Endothelial cell of umbilical vein (primary cell): ENCODE data around the gene LMTK2. TPM values are rescaled to one million over a fixed set of nuclear protein-coding genes. Genes with fewer than 3 reads are reported as not detected.

Experiments used
- BruUV-seq: library from RNA; stranded (reverse); fragments of 400-500 nt; replicated peaks from 2 replicates; lab custom pipeline; 2021; lab: Mats Ljungman, UMichigan
- CTCF ChIA-PET: fragments of 300-600, 350-600 bp; sonication (Branson Sonifier 250); formaldehyde crosslinking; loops from one replicate; lab custom pipeline; 2021; ENCODE audit warnings: antibody characterized with exemption, inconsistent platforms; lab: Charles Lee
- POLR2A ChIA-PET: fragments of 300-600, 350-600 bp; sonication (Branson Sonifier 250); formaldehyde crosslinking; loops from one replicate; lab custom pipeline; 2021; ENCODE audit warnings: antibody characterized with exemption, inconsistent platforms; lab: Charles Lee
- DNase-seq: peaks from one replicate; pipeline ENCODE4 v3.0.0-alpha.2; 2011; ENCODE audit warnings: low read depth, low spot score
- FAIRE-seq: peaks from 2 replicates; lab custom pipeline; 2011; peaks lifted over from hg19 to GRCh38; lab: Jason Lieb, UNC
- H2AFZ ChIP-seq: 2 replicates; pipeline ENCODE4 v1.6.0; 2012; ENCODE audit warnings: low read depth, low read length, control low read depth, inconsistent platforms
- H3K27ac ChIP-seq: 2 replicates; pipeline ENCODE4 v1.5.1; 2011; ENCODE audit warnings: low read depth, mild to moderate bottlenecking, control low read depth, low read length, moderate library complexity; ENCODE audit not compliant: insufficient read depth
- H3K27me3 ChIP-seq, 2 experiments: 2 replicates each; pipeline versions ENCODE4 v1.6.0 to v1.6.1; 2011; ENCODE audit warnings: low read length in 2 of 2, mixed read lengths in 1 of 2; ENCODE audit not compliant: control insufficient read depth in 2 of 2, insufficient read depth in 2 of 2
- H3K36me3 ChIP-seq, 2 experiments: 2 replicates in 1 of 2; 3 replicates in 1 of 2; pipeline ENCODE4 v1.5.1; 2011; ENCODE audit warnings: low read length in 2 of 2, mild to moderate bottlenecking in 1 of 2, moderate library complexity in 1 of 2; ENCODE audit not compliant: control insufficient read depth in 2 of 2, insufficient read depth in 2 of 2; ENCODE audit errors: extremely low read depth in 1 of 2
- H3K4me1 ChIP-seq: 3 replicates; pipeline ENCODE4 v1.5.1; 2011; ENCODE audit warnings: mild to moderate bottlenecking, low read length; ENCODE audit not compliant: control insufficient read depth, insufficient read depth; ENCODE audit errors: extremely low read depth
- H3K4me2 ChIP-seq: 2 replicates; pipeline ENCODE4 v1.6.1; 2011; ENCODE audit warnings: low read length, control low read depth, mixed read lengths; ENCODE audit not compliant: insufficient read depth
- H3K4me3 ChIP-seq, 3 experiments: fragments of 200-600 bp in 1 of 3; sonication (generic), shearing (Covaris generic) in 1 of 3; replicated peaks in 1 of 3; 2 replicates each; pipeline ENCODE4 v1.5.1; 2011 to 2016; ENCODE audit warnings: control low read depth in 3 of 3, low read length in 3 of 3, mild to moderate bottlenecking in 2 of 3, inconsistent platforms in 1 of 3, low read depth in 1 of 3, moderate library complexity in 1 of 3; ENCODE audit not compliant: insufficient read depth in 1 of 3
- H3K79me2 ChIP-seq: 2 replicates; pipeline ENCODE4 v1.6.0; 2012; ENCODE audit warnings: low read length, inconsistent platforms; ENCODE audit not compliant: control insufficient read depth, insufficient read depth
- H3K9ac ChIP-seq: replicated peaks from 2 replicates; pipeline ENCODE3; 2011; ENCODE audit warnings: low read length, control low read depth; ENCODE audit not compliant: insufficient read depth; ENCODE audit errors: extremely low read depth
- H3K9me1 ChIP-seq: replicated peaks from 3 replicates; pipeline ENCODE4 v1.6.0; 2011; ENCODE audit warnings: mild to moderate bottlenecking, low read length; ENCODE audit not compliant: control insufficient read depth, insufficient read depth; ENCODE audit errors: extremely low read depth
- H3K9me3 ChIP-seq: replicated peaks from 2 replicates; pipeline ENCODE4 v1.5.1; 2012; ENCODE audit warnings: low read length, inconsistent platforms; ENCODE audit not compliant: control insufficient read depth, insufficient read depth
- H4K20me1 ChIP-seq: replicated peaks from 2 replicates; pipeline ENCODE3; 2011; ENCODE audit warnings: mild to moderate bottlenecking, low read length; ENCODE audit not compliant: control insufficient read depth, insufficient read depth; ENCODE audit errors: extremely low read depth
- CTCF ChIP-seq, 2 donors: IDR thresholded peaks; 1 replicate in 1 of 2; 2 replicates in 1 of 2; pipeline ENCODE4 v1.5.1; 2011; ENCODE audit warnings: low read length in 2 of 2, mild to moderate bottlenecking in 2 of 2, moderate library complexity in 2 of 2, control low read depth in 1 of 2, inconsistent platforms in 1 of 2, low read depth in 1 of 2; ENCODE audit not compliant: insufficient read depth in 1 of 2; ENCODE audit errors: extremely low read depth in 1 of 2
- GATA2 ChIP-seq: IDR thresholded peaks from 2 replicates; pipeline ENCODE4 v1.7.0; 2011; ENCODE audit warnings: low read depth, mild to moderate bottlenecking, moderate library complexity, mixed read lengths, low read length; ENCODE audit not compliant: insufficient read length, insufficient read depth
- JUN ChIP-seq: IDR thresholded peaks from 2 replicates; pipeline ENCODE4 v1.6.1; 2011; ENCODE audit warnings: borderline replicate concordance, low read depth; ENCODE audit not compliant: insufficient read length, insufficient read depth
- MAX ChIP-seq: IDR thresholded peaks from 2 replicates; pipeline ENCODE4 v1.6.1; 2011; ENCODE audit not compliant: insufficient read depth, insufficient read length
- MYC ChIP-seq: IDR thresholded peaks from one replicate; pipeline ENCODE4 v1.6.1; 2011; ENCODE audit warnings: mild to moderate bottlenecking, low read depth, low read length
- POLR2A ChIP-seq: IDR thresholded peaks from 2 replicates; pipeline ENCODE4 v1.6.1; 2012; ENCODE audit warnings: low read depth, mild to moderate bottlenecking, control low read depth, low read length
- POLR2AphosphoS5 ChIP-seq: IDR thresholded peaks from 2 replicates; pipeline ENCODE4 v1.6.1; 2012; ENCODE audit warnings: low read depth, mild to moderate bottlenecking, control low read depth, low read length, moderate library complexity; ENCODE audit not compliant: insufficient read depth
- dilution Hi-C: fragments of 300-500 bp; cut with MboI; formaldehyde crosslinking; loops from one replicate; pipeline ENCODE4 v1.15.0; 2019; ENCODE audit warnings: low sequenced_read_pairs; ENCODE audit not compliant: extremely low pct_ligation_motif_present
- intact Hi-C: fragments of 100-400 bp; cut with micrococcal nuclease; formaldehyde crosslinking; loops from one replicate; pipeline ENCODE4 v1.10.0; 2022
- polyA plus RNA-seq, 4 experiments: library from polyadenylated mRNA; depleted of rRNA in 3 of 4; stranded (reverse) in 3 of 4; unstranded in 1 of 4; fragments of >200 nt; gene quantifications; 2 replicates each; pipeline versions ENCODE4 v1.2.1 to v1.2.3, GENCODE V29; 2011 to 2012; ENCODE audit warnings: missing spikeins in 1 of 4
- total RNA-seq: library from RNA; stranded (reverse); gene quantifications from 2 replicates; pipeline ENCODE4 v1.2.3, GENCODE V29; 2021

The LMTK2 gene
- total and polyA plus RNA-seq, 2 donors (not counting 3 experiments of a cell fraction or from before 2014, with no cell fraction given) = 5.9 to 13.8 TPM

- no peak for DNase-seq
- Histone ChIP-seq H4K20me1 (no peaks in the 10 kb centered on the region), H3K36me3 (no peaks in the 10 kb centered on the region), H3K79me2 (no peaks in the 10 kb centered on the region), H3K9me3 (no peaks in the 10 kb centered on the region), H3K9ac (no peak overlapping the region), H3K4me2 (no peak overlapping the region), H3K4me1 (no peaks in the 10 kb centered on the region), H3K9me1 (no peaks in the 10 kb centered on the region), H3K27me3 (no peaks in the 10 kb centered on the region), H2AFZ (no peak overlapping the region), H3K27ac (no peak overlapping the region), H3K4me3 (no peak overlapping the region)
- dilution Hi-C loops (no loop called here), intact Hi-C loops (no loop called here)
- CTCF ChIA-PET = interaction anchor here (1.5 kb wide), 1 partner anchor 36 kb away, joined by 3 read pairs; no protein-coding TSS in a partner anchor
- TF ChIP-seq POLR2AphosphoS5 (no peak), POLR2A (no peak), CTCF (IDR thresholded peaks at IDR 0.05; ENCODE audit: extremely low read depth in 1 of 2, insufficient read depth in 1 of 2, low read depth in 1 of 2, low read length in 2 of 2) (no peak), MYC (no peak), MAX (no peak), JUN (no peak), GATA2 (no peak)
- no peak for FAIRE-seq
- POLR2A ChIA-PET = no interaction called here
- no TSS peak for BruUV-seq
These were observed 49.5 kb upstream of the LMTK2 start for GRCh38 chr7:98057157-98057556.
